Stimulated activated CD4-positive, alpha-beta T cell treated with anti-CD3 and anti-CD28 coated beads, Interleukin-4, amount 100 ng/mL, for 24 hours (primary cell): Measurements from ENCODE around the gene RPRML.
"Not testable (repeated sequence)": the region's sequence is repeated elsewhere in the genome, so short reads cannot be mapped to it uniquely, and the experiment has no call there.

Experiments used
- DNase-seq: peaks from one replicate; pipeline ENCODE4 v3.0.0-alpha.2; 2020

The RPRML gene

GRCh38 chr17:46979147-46979863 lies at the start of gene RPRML:
Gene RPRML, minus strand, starts transcription at chr17:46979253. Its CDS starts 246 bp downstream, at chr17:46979007.
- peak; percentile 17 for DNase-seq

GRCh38 chr17:47016966-47017365 lies 37.9 kb upstream of the RPRML start:
- not testable (repeated sequence) for DNase-seq

GRCh38 chr17:47013341-47013740 lies 34.3 kb upstream of the RPRML start:
- DNase-seq: no peak

GRCh38 chr17:47012457-47012856 lies 33.4 kb upstream of the RPRML start:
- no peak for DNase-seq

- no peak for DNase-seq
Observed at GRCh38 chr17:47009759-47010594, 30.9 kb upstream of the RPRML start.

- DNase-seq: no peak
Observed at GRCh38 chr17:47004906-47005305, 25.9 kb upstream of the RPRML start.

- DNase-seq: not testable (repeated sequence)
Observed at GRCh38 chr17:47003864-47004263, 24.8 kb upstream of the RPRML start.

GRCh38 chr17:46995841-46996571 lies 17.0 kb upstream of the RPRML start:
- no peak for DNase-seq

- no peak for DNase-seq
Observed at GRCh38 chr17:46994993-46995392, 15.9 kb upstream of the RPRML start.

GRCh38 chr17:46991617-46992016 lies 12.6 kb upstream of the RPRML start:
- DNase-seq: no peak

GRCh38 chr17:46989637-46990431 lies 10.8 kb upstream of the RPRML start:
- no peak for DNase-seq

GRCh38 chr17:46987927-46988326 lies 8.9 kb upstream of the RPRML start:
- not testable (repeated sequence) for DNase-seq

GRCh38 chr17:46986366-46986765 lies 7.3 kb upstream of the RPRML start:
- DNase-seq: no peak

- no peak for DNase-seq
Observed at GRCh38 chr17:46984892-46985291, 5.8 kb upstream of the RPRML start.

- DNase-seq: no peak
Observed at GRCh38 chr17:46984341-46984740, 5.3 kb upstream of the RPRML start.

- no peak for DNase-seq
Observed at GRCh38 chr17:46983782-46984181, 4.7 kb upstream of the RPRML start.

GRCh38 chr17:46982577-46982976 lies 3.5 kb upstream of the RPRML start:
- no peak for DNase-seq

GRCh38 chr17:46978489-46979146 lies 435 bp downstream of the RPRML start:
- no peak for DNase-seq

- no peak for DNase-seq
Observed at GRCh38 chr17:46977750-46978488, 1.1 kb downstream of the RPRML start.

GRCh38 chr17:46977348-46977747 lies 1.7 kb downstream of the RPRML start:
- DNase-seq: no peak

- DNase-seq: no peak
Observed at GRCh38 chr17:46976626-46977270, 2.3 kb downstream of the RPRML start.
